Neural cell (in vitro differentiated cells): ENCODE data around the gene TNS3. TPM values are rescaled to one million over a fixed set of nuclear protein-coding genes. Genes with fewer than 3 reads are reported as not detected.

Experiments used
- H2AFZ ChIP-seq: fragments of 200-600, 300-800 bp; sonication (generic), shearing (Covaris generic); 2 replicates; pipeline ENCODE4 v1.6.0; 2014; ENCODE audit warnings: low read depth, mild to moderate bottlenecking, antibody characterized with exemption, low read length, moderate library complexity
- H3F3A ChIP-seq: fragments of 200-600 bp; shearing (Covaris generic); 2 replicates; pipeline ENCODE4 v1.6.1; 2016; ENCODE audit warnings: mild to moderate bottlenecking, moderate library complexity, mixed read lengths, antibody characterized with exemption, low read length; ENCODE audit not compliant: insufficient read depth, poor library complexity, severe bottlenecking
- H3K27ac ChIP-seq: fragments of 200-600, 300-800 bp; sonication (generic), shearing (Covaris generic); 2 replicates; pipeline ENCODE4 v1.5.1; 2014; ENCODE audit warnings: mild to moderate bottlenecking, low read length, moderate library complexity
- H3K27me3 ChIP-seq: fragments of 300-800, 200-600 bp; sonication (generic), shearing (Covaris generic); 2 replicates; pipeline ENCODE4 v1.6.0; 2014; ENCODE audit warnings: mild to moderate bottlenecking, low read depth, low read length, moderate library complexity; ENCODE audit not compliant: insufficient read depth
- H3K36me3 ChIP-seq: fragments of 300-800, 200-600 bp; sonication (generic), shearing (Covaris generic); 2 replicates; pipeline ENCODE4 v1.5.1; 2014; ENCODE audit warnings: mild to moderate bottlenecking, antibody characterized with exemption, low read length, moderate library complexity; ENCODE audit not compliant: insufficient read depth
- H3K4me2 ChIP-seq: fragments of 300-800, 200-600 bp; sonication (generic), shearing (Covaris generic); 2 replicates; pipeline ENCODE4 v1.6.0; 2014; ENCODE audit warnings: mild to moderate bottlenecking, low read length
- H3K4me3 ChIP-seq: fragments of 300-800, 200-600 bp; sonication (generic), shearing (Covaris generic); 2 replicates; pipeline ENCODE4 v1.5.1; 2014; ENCODE audit warnings: mild to moderate bottlenecking, low read length, moderate library complexity
- H3K79me2 ChIP-seq: fragments of 200-600 bp; shearing (Covaris generic); replicated peaks from 2 replicates; pipeline ENCODE4 v1.6.0; 2014; ENCODE audit warnings: mild to moderate bottlenecking, low read length, moderate library complexity; ENCODE audit not compliant: insufficient read depth
- H3K9ac ChIP-seq: fragments of 300-800, 200-600 bp; sonication (generic), shearing (Covaris generic); 2 replicates; pipeline ENCODE4 v1.6.1; 2016; ENCODE audit warnings: mild to moderate bottlenecking, low read length, mixed read lengths
- H3K9me2 ChIP-seq: fragments of 200-600 bp; shearing (Covaris generic); 2 replicates; pipeline ENCODE4 v1.6.1; 2016; ENCODE audit warnings: mild to moderate bottlenecking, low read length, mixed read lengths; ENCODE audit not compliant: insufficient read depth
- H3K9me3 ChIP-seq: fragments of 200-600, 300-800 bp; sonication (generic), shearing (Covaris generic); 2 replicates; pipeline ENCODE4 v1.6.1; 2016; ENCODE audit warnings: mild to moderate bottlenecking, mixed run types, low read length, moderate library complexity, mixed read lengths
- H4K20me1 ChIP-seq: fragments of 200-600 bp; shearing (Covaris generic); 2 replicates; pipeline ENCODE4 v1.6.1; 2016; ENCODE audit warnings: mild to moderate bottlenecking, mixed run types; ENCODE audit not compliant: insufficient read depth
- EP300 ChIP-seq: fragments of 450-650 bp; conservative IDR thresholded peaks from 2 replicates; pipeline ENCODE4 v1.6.1; 2014; ENCODE audit warnings: antibody characterized with exemption, mild to moderate bottlenecking, moderate library complexity; ENCODE audit not compliant: poor library complexity, severe bottlenecking
- EZH2 ChIP-seq: fragments of 200-600, 300-800 bp; shearing (Covaris generic), sonication (generic); IDR thresholded peaks from 2 replicates; pipeline ENCODE4 v1.6.1; 2014; ENCODE audit warnings: antibody characterized with exemption, low read length, borderline replicate concordance, mild to moderate bottlenecking; ENCODE audit not compliant: insufficient read depth, poor library complexity, severe bottlenecking
- MXI1 ChIP-seq: fragments of 450-650 bp; conservative IDR thresholded peaks from 2 replicates; pipeline ENCODE4 v1.6.1; 2014; ENCODE audit warnings: antibody characterized with exemption, mild to moderate bottlenecking; ENCODE audit not compliant: poor library complexity, severe bottlenecking
- POLR2AphosphoS5 ChIP-seq: IDR thresholded peaks from 2 replicates; pipeline ENCODE4 v1.6.1; 2012
- RAD21 ChIP-seq: fragments of 450-650 bp; conservative IDR thresholded peaks from 2 replicates; pipeline ENCODE4 v1.6.1; 2014; ENCODE audit warnings: antibody characterized with exemption, mild to moderate bottlenecking, moderate library complexity
- REST ChIP-seq: IDR thresholded peaks from 2 replicates; pipeline ENCODE4 v1.6.1; 2012; ENCODE audit warnings: borderline replicate concordance
- SMC3 ChIP-seq: fragments of 450-650 bp; conservative IDR thresholded peaks from 2 replicates; pipeline ENCODE4 v1.6.1; 2014; ENCODE audit warnings: antibody characterized with exemption, mild to moderate bottlenecking, moderate library complexity; ENCODE audit not compliant: poor library complexity
- TAF1 ChIP-seq: IDR thresholded peaks from 2 replicates; pipeline ENCODE4 v1.6.1; 2012; ENCODE audit warnings: low read depth
- polyA plus RNA-seq: library from polyadenylated mRNA; depleted of rRNA; stranded (reverse); fragments of >200 nt; gene quantifications from 2 replicates; pipeline ENCODE4 v1.2.3, GENCODE V29; 2014
- TF ChIP-seq, protein P1 (sequence below): fragments of 450-650 bp; IDR thresholded peaks from 2 replicates; pipeline ENCODE4 v1.5.1; 2014; ENCODE audit warnings: antibody characterized with exemption, mild to moderate bottlenecking, moderate library complexity; ENCODE audit not compliant: poor library complexity, severe bottlenecking

The TNS3 gene
- polyA plus RNA-seq, 1 donor from 2014 or later: 0.58 TPM

- no peak overlapping the region for H2AFZ ChIP-seq
- H3K9me2 ChIP-seq: no peaks in the 10 kb centered on the region
- TF ChIP-seq REST (no peak), TAF1 (no peak), MXI1 (no peak), EZH2 (no peak), POLR2AphosphoS5 (no peak), SMC3 (no peak), RAD21 (no peak), EP300 (no peak)
- TF ChIP-seq, protein P1, sequence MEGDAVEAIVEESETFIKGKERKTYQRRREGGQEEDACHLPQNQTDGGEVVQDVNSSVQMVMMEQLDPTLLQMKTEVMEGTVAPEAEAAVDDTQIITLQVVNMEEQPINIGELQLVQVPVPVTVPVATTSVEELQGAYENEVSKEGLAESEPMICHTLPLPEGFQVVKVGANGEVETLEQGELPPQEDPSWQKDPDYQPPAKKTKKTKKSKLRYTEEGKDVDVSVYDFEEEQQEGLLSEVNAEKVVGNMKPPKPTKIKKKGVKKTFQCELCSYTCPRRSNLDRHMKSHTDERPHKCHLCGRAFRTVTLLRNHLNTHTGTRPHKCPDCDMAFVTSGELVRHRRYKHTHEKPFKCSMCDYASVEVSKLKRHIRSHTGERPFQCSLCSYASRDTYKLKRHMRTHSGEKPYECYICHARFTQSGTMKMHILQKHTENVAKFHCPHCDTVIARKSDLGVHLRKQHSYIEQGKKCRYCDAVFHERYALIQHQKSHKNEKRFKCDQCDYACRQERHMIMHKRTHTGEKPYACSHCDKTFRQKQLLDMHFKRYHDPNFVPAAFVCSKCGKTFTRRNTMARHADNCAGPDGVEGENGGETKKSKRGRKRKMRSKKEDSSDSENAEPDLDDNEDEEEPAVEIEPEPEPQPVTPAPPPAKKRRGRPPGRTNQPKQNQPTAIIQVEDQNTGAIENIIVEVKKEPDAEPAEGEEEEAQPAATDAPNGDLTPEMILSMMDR: no peak
- no peak overlapping the region for H3K4me2 ChIP-seq
- H3K9me3 ChIP-seq: no peaks in the 10 kb centered on the region
- H3K27ac ChIP-seq: no peak overlapping the region
- H3K27me3 ChIP-seq: no peaks in the 10 kb centered on the region
- H4K20me1 ChIP-seq: no peaks in the 10 kb centered on the region
- no peaks in the 10 kb centered on the region for H3F3A ChIP-seq
- no peaks in the 10 kb centered on the region for H3K36me3 ChIP-seq
- H3K9ac ChIP-seq: no peak overlapping the region
- no peaks in the 10 kb centered on the region for H3K79me2 ChIP-seq
- no peak overlapping the region for H3K4me3 ChIP-seq
Measured at GRCh38 chr7:47474211-47474936, 107.5 kb downstream of the TNS3 start.

GRCh38 chr7:47473499-47474210 lies 108.3 kb downstream of the TNS3 start:
- no peak overlapping the region for H3K4me3 ChIP-seq
- H2AFZ ChIP-seq: no peak overlapping the region
- H3K36me3 ChIP-seq: no peaks in the 10 kb centered on the region
- H3F3A ChIP-seq: no peaks in the 10 kb centered on the region
- TF ChIP-seq POLR2AphosphoS5: no peak
- no peak for TF ChIP-seq SMC3
- TF ChIP-seq, protein P1: no peak
- no peak for TF ChIP-seq MXI1
- TF ChIP-seq EP300: no peak
- no peak for TF ChIP-seq TAF1
- no peak for TF ChIP-seq REST
- no peak for TF ChIP-seq EZH2
- no peak for TF ChIP-seq RAD21
- no peaks in the 10 kb centered on the region for H4K20me1 ChIP-seq
- no peak overlapping the region for H3K4me2 ChIP-seq
- no peaks in the 10 kb centered on the region for H3K79me2 ChIP-seq
- H3K27ac ChIP-seq: no peak overlapping the region
- no peaks in the 10 kb centered on the region for H3K9me3 ChIP-seq
- H3K9ac ChIP-seq: no peak overlapping the region
- no peaks in the 10 kb centered on the region for H3K27me3 ChIP-seq
- H3K9me2 ChIP-seq: no peaks in the 10 kb centered on the region
